ENCODE data around the gene ABLIM2.

DNA sequence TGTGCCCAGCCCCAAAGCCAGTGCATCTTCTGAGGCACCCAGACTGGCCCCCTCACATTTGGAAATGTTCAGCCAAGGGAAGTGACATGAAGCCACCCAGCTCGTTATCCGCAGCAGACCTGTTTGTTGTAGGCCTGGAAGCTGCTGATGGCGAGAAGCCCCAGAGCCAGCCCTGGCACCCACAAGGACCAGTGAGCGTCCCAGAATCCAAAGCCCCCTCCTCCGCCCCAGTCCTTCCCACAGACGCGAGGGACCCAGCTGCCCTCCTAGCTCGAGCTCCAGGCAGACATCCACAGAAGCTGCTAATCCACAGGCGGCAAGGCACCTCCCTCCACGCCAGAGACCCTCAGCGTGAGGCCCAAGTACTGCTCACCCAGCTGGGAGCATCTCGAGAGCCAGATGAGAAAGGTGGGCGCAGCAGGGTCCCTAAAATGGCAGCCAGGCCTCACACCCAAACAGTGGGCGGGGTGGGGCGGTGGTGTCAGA lies 7.4 kb downstream of the ABLIM2 start:
- TF ChIP-seq YY1 (IDR thresholded peaks at IDR 0.05; ENCODE audit: extremely low read depth, insufficient replicate concordance, low read depth, low read length) (no peak), RAD21 (IDR thresholded peaks at IDR 0.05; ENCODE audit: low read depth) (no peak), TCF7L2 (IDR thresholded peaks at IDR 0.05; ENCODE audit: borderline replicate concordance, extremely low read depth, insufficient read depth, insufficient read length) (no peak), POLR2AphosphoS5 (IDR thresholded peaks at IDR 0.05; ENCODE audit: low read depth, low read length) (no peak), EZH2phosphoT487 (IDR thresholded peaks at IDR 0.05; ENCODE audit: borderline replicate concordance) (no peak), CEBPB (IDR thresholded peaks at IDR 0.05; ENCODE audit: low read depth) (no peak), EZH2 (IDR thresholded peaks at IDR 0.05) (no peak), CTCF (IDR thresholded peaks at IDR 0.05 in 2 of 3, conservative IDR thresholded peaks at IDR 0.05 in 1 of 3; ENCODE audit: borderline replicate concordance in 1 of 3, insufficient read depth in 1 of 3, low read depth in 2 of 3, low read length in 2 of 3) (no peak), POLR2A (IDR thresholded peaks at IDR 0.05; ENCODE audit: borderline replicate concordance, extremely low read depth, insufficient read depth, insufficient read length) (no peak), SP1 (IDR thresholded peaks at IDR 0.05; ENCODE audit: low read depth) (no peak), ELF1 (IDR thresholded peaks at IDR 0.05; ENCODE audit: borderline replicate concordance, low read depth) (no peak)
- TF ChIP-seq, protein P1, sequence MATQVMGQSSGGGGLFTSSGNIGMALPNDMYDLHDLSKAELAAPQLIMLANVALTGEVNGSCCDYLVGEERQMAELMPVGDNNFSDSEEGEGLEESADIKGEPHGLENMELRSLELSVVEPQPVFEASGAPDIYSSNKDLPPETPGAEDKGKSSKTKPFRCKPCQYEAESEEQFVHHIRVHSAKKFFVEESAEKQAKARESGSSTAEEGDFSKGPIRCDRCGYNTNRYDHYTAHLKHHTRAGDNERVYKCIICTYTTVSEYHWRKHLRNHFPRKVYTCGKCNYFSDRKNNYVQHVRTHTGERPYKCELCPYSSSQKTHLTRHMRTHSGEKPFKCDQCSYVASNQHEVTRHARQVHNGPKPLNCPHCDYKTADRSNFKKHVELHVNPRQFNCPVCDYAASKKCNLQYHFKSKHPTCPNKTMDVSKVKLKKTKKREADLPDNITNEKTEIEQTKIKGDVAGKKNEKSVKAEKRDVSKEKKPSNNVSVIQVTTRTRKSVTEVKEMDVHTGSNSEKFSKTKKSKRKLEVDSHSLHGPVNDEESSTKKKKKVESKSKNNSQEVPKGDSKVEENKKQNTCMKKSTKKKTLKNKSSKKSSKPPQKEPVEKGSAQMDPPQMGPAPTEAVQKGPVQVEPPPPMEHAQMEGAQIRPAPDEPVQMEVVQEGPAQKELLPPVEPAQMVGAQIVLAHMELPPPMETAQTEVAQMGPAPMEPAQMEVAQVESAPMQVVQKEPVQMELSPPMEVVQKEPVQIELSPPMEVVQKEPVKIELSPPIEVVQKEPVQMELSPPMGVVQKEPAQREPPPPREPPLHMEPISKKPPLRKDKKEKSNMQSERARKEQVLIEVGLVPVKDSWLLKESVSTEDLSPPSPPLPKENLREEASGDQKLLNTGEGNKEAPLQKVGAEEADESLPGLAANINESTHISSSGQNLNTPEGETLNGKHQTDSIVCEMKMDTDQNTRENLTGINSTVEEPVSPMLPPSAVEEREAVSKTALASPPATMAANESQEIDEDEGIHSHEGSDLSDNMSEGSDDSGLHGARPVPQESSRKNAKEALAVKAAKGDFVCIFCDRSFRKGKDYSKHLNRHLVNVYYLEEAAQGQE (IDR thresholded peaks at IDR 0.05; ENCODE audit: low read depth): no peak
